C4-2B (cell line): ENCODE data around the gene GNAL.

Source experiments
- CTCF ChIP-seq: fragments of 450-650 bp; conservative IDR thresholded peaks from 2 replicates; pipeline ENCODE4 v1.5.1; 2017; ENCODE audit warnings: mild to moderate bottlenecking
- ZFX ChIP-seq: fragments of 450-650 bp; IDR thresholded peaks from 2 replicates; pipeline ENCODE4 v1.6.1; 2017

- no peak for TF ChIP-seq CTCF
- TF ChIP-seq ZFX = no peak
Measured at GRCh38 chr18:11828786-11829432, 139.8 kb downstream of the GNAL start.
